ENCODE data around the gene ACAP3. TPM values are rescaled to one million over a fixed set of nuclear protein-coding genes. Genes with fewer than 3 reads are reported as not detected.

The ACAP3 gene
- total RNA-seq, 3 donors from 2014 or later: 42.1 to 76.9 (median 44.8) TPM

GRCh38 chr1:1337793-1338147, 30.0 kb upstream of the ACAP3 start:
- DNase-seq (peak in 2 of 3 donors; percentile 75 to 83), ATAC-seq (peak; percentile 85)
- Histone ChIP-seq H3K4me3 (no peak overlapping the region), H3K4me1 (ENCODE audit: low read depth) (peaks cover 7% of the 10 kb centered on the region), H3K36me3 (ENCODE audit: low read depth) (no peaks in the 10 kb centered on the region), H3K9me3 (no peaks in the 10 kb centered on the region)
- no peak for TF ChIP-seq CTCF (IDR thresholded peaks at IDR 0.05)
- intact Hi-C loops (cut with DNase I, micrococcal nuclease): no loop called here

- Histone ChIP-seq H3K36me3 (ENCODE audit: low read depth) (no peaks in the 10 kb centered on the region), H3K4me1 (ENCODE audit: low read depth) (peaks cover 12% of the 10 kb centered on the region), H3K4me3 (no peak overlapping the region), H3K9me3 (no peaks in the 10 kb centered on the region)
- intact Hi-C loops (cut with DNase I, micrococcal nuclease): no loop called here
- TF ChIP-seq CTCF (IDR thresholded peaks at IDR 0.05): no peak
- no peak for ATAC-seq
- no peak for DNase-seq
Measured at GRCh38 chr1:1336931-1337792, 29.4 kb upstream of the ACAP3 start.

GRCh38 chr1:1336446-1336845, 28.7 kb upstream of the ACAP3 start:
- TF ChIP-seq CTCF (IDR thresholded peaks at IDR 0.05): no peak
- Histone ChIP-seq H3K36me3 (ENCODE audit: low read depth) (no peaks in the 10 kb centered on the region), H3K4me3 (no peak overlapping the region), H3K9me3 (no peaks in the 10 kb centered on the region), H3K4me1 (ENCODE audit: low read depth) (peaks cover 15% of the 10 kb centered on the region)
- ATAC-seq (no peak), DNase-seq (no peak)
- intact Hi-C loops (cut with DNase I, micrococcal nuclease): no loop called here

GRCh38 chr1:1335792-1336248, 28.1 kb upstream of the ACAP3 start:
- DNase-seq (no peak), ATAC-seq (no peak)
- peaks cover 19% of the 10 kb centered on the region for H3K4me1 ChIP-seq (ENCODE audit: low read depth)
- no peak for TF ChIP-seq CTCF (IDR thresholded peaks at IDR 0.05)
- intact Hi-C loops (cut with DNase I, micrococcal nuclease): no loop called here
- H3K4me3 ChIP-seq: no peak overlapping the region
- H3K36me3 ChIP-seq (ENCODE audit: low read depth): no peaks in the 10 kb centered on the region
- H3K9me3 ChIP-seq: no peaks in the 10 kb centered on the region

GRCh38 chr1:1335283-1335682, 27.6 kb upstream of the ACAP3 start:
- intact Hi-C loops (cut with DNase I, micrococcal nuclease): no loop called here
- DNase-seq (no peak), ATAC-seq (no peak)
- no peaks in the 10 kb centered on the region for H3K9me3 ChIP-seq
- H3K36me3 ChIP-seq (ENCODE audit: low read depth): no peaks in the 10 kb centered on the region
- no peak for TF ChIP-seq CTCF (IDR thresholded peaks at IDR 0.05)
- no peak overlapping the region for H3K4me3 ChIP-seq
- peaks cover 23% of the 10 kb centered on the region for H3K4me1 ChIP-seq (ENCODE audit: low read depth)

Data from mucosa of descending colon (tissue), 3 donors.